ENCODE data around the gene SLC16A6. TPM values are rescaled to one million over a fixed set of nuclear protein-coding genes. Genes with fewer than 3 reads are reported as not detected.
"Not testable (repeated sequence)": the region's sequence is repeated elsewhere in the genome, so short reads cannot be mapped to it uniquely, and the experiment has no call there.

Gene SLC16A6
- total RNA-seq, 1 donor from 2014 or later, result 1.7 TPM

DNA sequence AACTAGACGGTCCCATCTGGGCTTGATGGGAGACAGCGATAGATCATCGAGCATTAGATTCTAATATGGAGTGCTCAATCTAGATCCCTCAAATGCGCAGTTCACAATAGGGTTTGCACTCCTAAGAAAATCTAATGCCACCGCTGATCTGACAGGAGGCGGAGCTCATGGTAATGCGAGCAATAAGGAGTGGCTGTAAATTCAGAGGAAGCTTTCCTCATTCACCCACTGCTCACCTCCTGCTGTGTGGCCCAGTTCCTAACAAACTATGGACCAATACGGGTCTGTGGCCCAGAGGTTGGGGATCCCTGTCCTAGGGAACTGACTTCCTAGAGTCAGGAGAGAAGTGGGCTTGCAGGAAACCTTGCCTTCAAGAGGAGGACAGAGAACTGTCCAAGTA lies 68.3 kb downstream of the SLC16A6 start:
- DNase-seq (ENCODE audit: low spot score), result no peak

DNA sequence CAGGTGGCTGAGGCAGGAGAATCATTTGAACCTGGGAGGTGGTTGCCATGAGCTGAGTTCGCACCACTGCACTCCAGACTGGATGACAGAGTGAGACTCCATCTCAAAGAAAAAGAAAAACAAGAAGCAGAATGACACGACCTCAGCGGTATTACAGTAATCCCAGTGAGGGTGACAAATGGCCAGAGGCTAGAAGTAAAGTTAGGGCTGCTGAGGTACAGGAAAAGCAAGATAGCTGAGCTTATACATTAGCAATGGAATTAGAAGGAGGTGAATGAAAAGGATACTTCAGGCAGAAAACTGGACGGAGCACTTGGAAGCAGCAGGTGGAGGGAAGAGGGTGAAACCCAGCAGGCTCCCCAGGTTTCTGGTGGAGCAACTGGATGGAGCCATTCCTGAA lies 69.1 kb downstream of the SLC16A6 start:
- no peak for DNase-seq (ENCODE audit: low spot score)

DNA sequence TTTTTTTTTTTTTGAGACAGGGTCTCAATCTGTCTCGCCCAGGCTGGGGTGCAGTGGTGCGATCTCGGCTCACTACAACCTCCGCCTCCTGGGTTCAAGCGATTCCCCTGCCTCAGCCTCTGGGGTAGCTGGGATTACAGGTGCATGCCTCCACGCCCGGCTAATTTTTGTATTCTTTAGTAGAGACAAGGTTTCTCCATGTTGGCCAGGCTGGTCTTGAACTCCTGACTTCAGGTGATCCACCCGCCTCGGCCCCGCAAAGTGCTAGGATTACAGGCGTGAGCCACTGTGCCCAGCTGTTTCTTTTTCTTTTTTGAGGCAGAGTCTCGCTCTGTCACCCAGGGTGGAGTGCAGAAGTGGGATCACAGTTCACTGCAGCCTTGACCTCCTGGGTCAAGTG lies 70.1 kb downstream of the SLC16A6 start:
- DNase-seq (ENCODE audit: low spot score), result not testable (repeated sequence)

DNA sequence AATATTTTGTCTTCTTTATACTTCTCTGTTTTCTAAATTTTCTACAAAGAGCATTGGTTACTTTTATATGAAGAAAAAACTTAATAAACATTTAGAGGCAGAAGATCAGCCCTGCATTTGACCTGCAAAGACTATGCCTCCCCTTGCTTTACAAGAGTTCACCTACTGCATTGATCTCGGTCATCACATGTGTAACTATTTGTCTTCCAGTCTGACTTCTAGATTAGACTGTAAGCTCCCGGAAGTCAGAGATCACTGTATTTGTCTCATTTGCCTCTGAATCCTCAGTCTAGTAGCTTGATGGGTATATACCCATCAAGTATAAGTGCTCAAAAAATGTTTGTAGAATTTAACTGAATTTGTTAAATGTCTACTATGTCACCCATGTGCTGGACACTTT lies 70.7 kb downstream of the SLC16A6 start:
- DNase-seq (ENCODE audit: low spot score), result not testable (repeated sequence)

DNA sequence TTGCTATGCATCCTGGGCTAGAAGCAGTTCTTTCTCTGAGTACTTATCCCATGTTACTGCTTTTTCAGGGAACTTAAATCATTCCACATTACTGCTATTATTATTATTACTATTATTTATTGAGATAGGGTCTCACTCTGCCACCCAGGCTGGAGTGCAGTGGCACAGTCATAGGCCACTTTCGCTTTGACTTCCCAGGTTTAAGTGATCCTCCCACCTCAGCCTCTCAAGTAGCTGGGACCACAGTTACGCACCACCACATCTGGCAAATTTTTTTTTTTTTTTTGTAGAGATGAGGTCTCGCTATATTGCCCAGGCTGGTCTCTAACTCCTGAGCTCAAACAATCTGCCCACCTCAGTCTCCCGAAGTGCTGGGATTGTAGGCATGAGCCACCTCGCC lies 71.5 kb downstream of the SLC16A6 start:
- DNase-seq (ENCODE audit: low spot score), result not testable (repeated sequence)

Other genes starting within 250 kb of the SLC16A6 start
- 46.0 TPM for gene AMZ2, start 43.1 kb downstream of the SLC16A6 start, total RNA-seq (ENCODE audit: insufficient read depth, low replicate concordance)
- gene ARSG, start 368 bp upstream of the SLC16A6 start, total RNA-seq (ENCODE audit: insufficient read depth, low replicate concordance), result 5.5 TPM
- 74.4 TPM for gene WIPI1, start 166.4 kb upstream of the SLC16A6 start, total RNA-seq (ENCODE audit: insufficient read depth, low replicate concordance)
- gene PRKAR1A, start 221.3 kb upstream of the SLC16A6 start, total RNA-seq (ENCODE audit: insufficient read depth, low replicate concordance), result 274 TPM

Measured in umbilical cord (tissue), 2 donors.